ENCODE results near the gene PTGR1. TPM values are rescaled to one million over a fixed set of nuclear protein-coding genes. Genes with fewer than 3 reads are reported as not detected.

Gene PTGR1
- total RNA-seq, 1 experiment from 2014 or later = not detected

DNA sequence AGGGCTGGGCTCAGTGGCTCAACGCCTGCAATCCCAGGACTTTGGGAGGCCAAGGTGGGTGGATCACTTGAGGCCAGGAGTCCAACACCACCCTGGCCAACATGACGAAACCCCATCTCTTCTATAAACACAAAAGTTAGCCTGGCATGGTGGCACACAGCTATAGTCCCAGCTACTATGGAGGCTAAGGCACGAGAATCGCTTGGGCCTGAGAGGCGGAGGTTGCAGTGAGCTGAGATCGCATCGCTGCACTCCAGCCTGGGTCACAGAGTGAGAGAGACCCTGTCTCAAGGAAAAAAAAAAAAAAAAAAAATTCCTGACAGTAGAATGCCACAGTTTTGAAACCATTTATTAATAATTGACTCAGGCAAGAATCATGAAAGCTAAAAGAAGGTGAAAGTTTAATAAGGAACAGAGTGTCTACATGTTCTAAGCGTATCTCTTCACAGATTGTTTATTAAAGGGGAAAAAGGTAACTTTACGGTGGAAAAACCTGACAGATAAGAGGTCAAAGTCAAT lies 5.7 kb upstream of the PTGR1 start:
- no peaks in the 10 kb centered on the region for H3K9me3 ChIP-seq (ENCODE audit: low read length)
- H3K27ac ChIP-seq (ENCODE audit: low read length) = no peak overlapping the region
- H3K9me2 ChIP-seq (replicated peaks; ENCODE audit: insufficient read depth, low read length) = no peaks in the 10 kb centered on the region
- no peaks in the 10 kb centered on the region for H3K27me3 ChIP-seq (ENCODE audit: low read length)
- no peaks in the 10 kb centered on the region for H3K4me1 ChIP-seq (ENCODE audit: low read length)
- no peak overlapping the region for H3K9ac ChIP-seq (ENCODE audit: low read length)
- no peaks in the 10 kb centered on the region for H3K36me3 ChIP-seq (ENCODE audit: insufficient read depth, low read length)
- H4K20me1 ChIP-seq (ENCODE audit: insufficient read depth, low read depth, low read length) = no peaks in the 10 kb centered on the region
- H3K4me3 ChIP-seq (ENCODE audit: low read length) = no peak overlapping the region
- DNase-seq = no peak
- no peaks in the 10 kb centered on the region for H3K79me2 ChIP-seq (ENCODE audit: low read length)
- H2AFZ ChIP-seq (ENCODE audit: low read length) = no peak overlapping the region
- H3K4me2 ChIP-seq (ENCODE audit: low read depth, low read length, poor library complexity, severe bottlenecking) = no peak overlapping the region

DNA sequence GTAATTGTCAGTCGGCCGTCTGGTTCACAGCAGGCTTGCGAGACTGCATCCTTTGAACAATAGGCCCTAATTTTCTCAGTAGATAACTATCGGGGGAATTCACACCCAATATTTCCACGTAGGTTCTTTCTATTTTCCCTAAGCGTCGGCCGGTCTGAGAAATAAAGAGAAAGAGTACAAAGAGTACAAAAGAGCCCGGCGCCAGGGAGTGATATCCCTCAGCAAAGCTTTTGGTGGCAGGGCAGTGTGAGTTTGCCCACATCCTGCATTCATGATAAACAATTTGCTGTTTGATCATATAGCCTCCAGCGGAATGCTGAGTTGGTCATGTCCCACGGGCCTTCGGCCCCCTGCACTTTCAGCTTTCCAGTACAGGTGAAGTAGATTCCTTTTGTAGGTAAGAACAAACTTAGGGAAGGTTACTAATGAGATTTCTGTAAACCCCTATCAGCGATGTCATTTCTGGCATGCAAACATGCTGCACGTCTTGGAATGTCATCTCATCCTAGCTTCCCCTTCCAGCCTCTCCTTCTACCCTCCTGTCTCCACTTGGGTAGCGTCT lies 4.7 kb upstream of the PTGR1 start:
- Histone ChIP-seq H3K79me2 (ENCODE audit: low read length) (no peaks in the 10 kb centered on the region), H3K9me3 (ENCODE audit: low read length) (no peaks in the 10 kb centered on the region), H2AFZ (ENCODE audit: low read length) (no peak overlapping the region), H3K4me1 (ENCODE audit: low read length) (no peaks in the 10 kb centered on the region), H4K20me1 (ENCODE audit: insufficient read depth, low read depth, low read length) (no peaks in the 10 kb centered on the region), H3K27me3 (ENCODE audit: low read length) (no peaks in the 10 kb centered on the region), H3K9me2 (replicated peaks; ENCODE audit: insufficient read depth, low read length) (no peaks in the 10 kb centered on the region), H3K27ac (ENCODE audit: low read length) (no peak overlapping the region), H3K36me3 (ENCODE audit: insufficient read depth, low read length) (no peaks in the 10 kb centered on the region), H3K4me2 (ENCODE audit: low read depth, low read length, poor library complexity, severe bottlenecking) (no peak overlapping the region), H3K9ac (ENCODE audit: low read length) (no peak overlapping the region), H3K4me3 (ENCODE audit: low read length) (no peak overlapping the region)
- DNase-seq = no peak

DNA sequence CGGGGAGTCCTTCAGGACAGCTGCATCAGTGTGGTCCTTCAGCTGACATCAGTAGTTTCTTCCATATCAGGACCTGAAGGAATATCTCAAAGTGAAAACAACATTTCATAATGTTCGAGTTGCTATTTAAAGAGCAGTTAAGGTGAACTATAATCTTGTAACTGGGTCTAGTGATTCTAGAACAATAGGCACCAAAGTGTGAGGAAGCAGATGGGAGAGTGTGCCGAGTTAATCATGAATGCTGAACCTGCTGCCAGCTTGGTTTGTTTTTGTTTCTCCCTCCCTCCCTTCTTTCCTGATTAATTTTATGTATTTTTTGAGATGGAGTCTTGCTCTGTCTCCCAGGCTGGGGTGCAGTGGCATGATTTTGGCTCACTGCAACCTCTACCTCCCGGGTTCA lies 3.6 kb upstream of the PTGR1 start:
- Histone ChIP-seq H3K27ac (ENCODE audit: low read length) (no peak overlapping the region), H3K9me3 (ENCODE audit: low read length) (no peaks in the 10 kb centered on the region), H3K27me3 (ENCODE audit: low read length) (no peaks in the 10 kb centered on the region), H4K20me1 (ENCODE audit: insufficient read depth, low read depth, low read length) (no peaks in the 10 kb centered on the region), H3K9ac (ENCODE audit: low read length) (no peak overlapping the region), H3K4me2 (ENCODE audit: low read depth, low read length, poor library complexity, severe bottlenecking) (no peak overlapping the region), H2AFZ (ENCODE audit: low read length) (no peak overlapping the region), H3K4me1 (ENCODE audit: low read length) (peaks cover 2% of the 10 kb centered on the region), H3K79me2 (ENCODE audit: low read length) (no peaks in the 10 kb centered on the region), H3K4me3 (ENCODE audit: low read length) (no peak overlapping the region), H3K9me2 (replicated peaks; ENCODE audit: insufficient read depth, low read length) (no peaks in the 10 kb centered on the region), H3K36me3 (ENCODE audit: insufficient read depth, low read length) (no peaks in the 10 kb centered on the region)
- DNase-seq = no peak

GRCh38 chr9:111601237-111602018 lies 2.0 kb upstream of the PTGR1 start:
- no peaks in the 10 kb centered on the region for H4K20me1 ChIP-seq (ENCODE audit: insufficient read depth, low read depth, low read length)
- H3K27me3 ChIP-seq (ENCODE audit: low read length) = no peaks in the 10 kb centered on the region
- no peaks in the 10 kb centered on the region for H3K9me2 ChIP-seq (replicated peaks; ENCODE audit: insufficient read depth, low read length)
- H3K79me2 ChIP-seq (ENCODE audit: low read length) = no peaks in the 10 kb centered on the region
- no peak overlapping the region for H3K9ac ChIP-seq (ENCODE audit: low read length)
- H3K4me1 ChIP-seq (ENCODE audit: low read length) = peaks cover 4% of the 10 kb centered on the region
- no peak overlapping the region for H3K4me3 ChIP-seq (ENCODE audit: low read length)
- H3K9me3 ChIP-seq (ENCODE audit: low read length) = no peaks in the 10 kb centered on the region
- no peak overlapping the region for H3K4me2 ChIP-seq (ENCODE audit: low read depth, low read length, poor library complexity, severe bottlenecking)
- no peak overlapping the region for H2AFZ ChIP-seq (ENCODE audit: low read length)
- no peak for DNase-seq
- no peak overlapping the region for H3K27ac ChIP-seq (ENCODE audit: low read length)
- H3K36me3 ChIP-seq (ENCODE audit: insufficient read depth, low read length) = no peaks in the 10 kb centered on the region

DNA sequence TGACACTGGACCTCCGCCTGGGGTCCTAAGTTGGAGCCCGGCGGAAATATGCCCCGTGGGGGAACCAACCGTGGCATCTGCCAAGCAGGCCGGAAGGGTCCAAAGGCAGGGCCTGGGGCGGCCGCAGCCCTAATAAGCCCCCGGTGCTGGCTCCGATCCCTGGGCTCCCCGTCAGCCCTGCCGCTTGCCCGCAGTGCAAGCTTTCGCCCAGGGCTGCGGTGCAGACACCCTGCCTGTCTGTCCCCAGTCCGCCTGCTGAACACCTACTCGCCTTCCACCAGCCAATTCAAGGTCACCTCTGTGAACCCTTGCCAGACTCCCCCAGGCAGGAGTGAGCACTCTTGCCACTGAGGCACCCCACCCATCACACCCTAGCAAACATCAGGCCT lies 502 bp upstream of the PTGR1 start:
- no peaks in the 10 kb centered on the region for H3K79me2 ChIP-seq (ENCODE audit: low read length)
- H3K4me2 ChIP-seq (ENCODE audit: low read depth, low read length, poor library complexity, severe bottlenecking) = no peak overlapping the region
- H3K36me3 ChIP-seq (ENCODE audit: insufficient read depth, low read length) = no peaks in the 10 kb centered on the region
- no peak overlapping the region for H3K27ac ChIP-seq (ENCODE audit: low read length)
- H3K4me1 ChIP-seq (ENCODE audit: low read length) = peaks cover 4% of the 10 kb centered on the region
- H3K9ac ChIP-seq (ENCODE audit: low read length) = no peak overlapping the region
- H2AFZ ChIP-seq (ENCODE audit: low read length) = no peak overlapping the region
- no peak for DNase-seq
- H4K20me1 ChIP-seq (ENCODE audit: insufficient read depth, low read depth, low read length) = no peaks in the 10 kb centered on the region
- no peaks in the 10 kb centered on the region for H3K9me3 ChIP-seq (ENCODE audit: low read length)
- H3K9me2 ChIP-seq (replicated peaks; ENCODE audit: insufficient read depth, low read length) = no peaks in the 10 kb centered on the region
- no peaks in the 10 kb centered on the region for H3K27me3 ChIP-seq (ENCODE audit: low read length)
- H3K4me3 ChIP-seq (ENCODE audit: low read length) = no peak overlapping the region

GRCh38 chr9:111598733-111599091 lies 735 bp downstream of the PTGR1 start:
- Histone ChIP-seq H3K79me2 (ENCODE audit: low read length) (no peaks in the 10 kb centered on the region), H3K27me3 (ENCODE audit: low read length) (no peaks in the 10 kb centered on the region), H3K9ac (ENCODE audit: low read length) (no peak overlapping the region)

DNA sequence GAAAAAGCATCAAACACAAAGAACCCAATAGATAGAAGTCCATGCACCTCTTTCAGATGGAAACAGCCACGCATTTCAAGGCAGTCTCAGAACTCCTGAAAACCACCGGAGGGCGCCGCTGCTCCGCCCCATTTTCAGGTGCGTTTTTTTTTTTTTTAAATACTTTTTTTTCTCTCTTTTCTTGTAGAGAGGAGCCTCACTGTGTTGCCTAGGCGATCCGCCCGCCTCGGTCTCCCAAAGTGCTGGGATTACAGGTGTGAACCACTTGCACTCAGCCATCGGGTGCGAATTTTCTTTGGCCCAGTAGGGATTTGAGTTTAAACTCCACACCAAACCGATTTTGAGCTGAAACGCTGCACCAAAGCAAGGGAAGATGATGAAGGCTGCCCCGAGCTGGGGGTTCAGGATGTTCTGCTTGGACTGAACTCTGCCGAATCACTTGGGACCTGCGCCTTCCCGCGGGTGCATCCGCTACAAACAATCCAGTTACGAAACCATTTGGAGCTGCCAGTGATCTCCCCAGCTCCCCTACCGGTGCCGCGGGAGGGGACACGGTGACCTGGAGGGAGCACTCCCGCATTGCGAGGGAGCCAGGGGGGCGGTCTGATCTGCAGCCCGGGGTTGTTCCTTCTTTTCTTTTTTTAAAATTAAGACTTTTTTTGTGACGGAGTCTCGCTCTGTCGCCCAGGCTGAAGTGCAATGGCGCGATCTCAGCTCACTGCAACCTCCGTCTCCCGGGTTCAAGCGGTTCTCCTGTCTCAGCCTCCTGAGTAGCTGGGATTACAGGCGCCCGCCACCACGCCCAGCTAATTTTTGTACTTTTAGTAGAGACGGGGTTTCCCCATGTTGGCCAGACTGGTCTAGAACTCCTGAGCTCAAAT lies 1.4 kb downstream of the PTGR1 start:
- Histone ChIP-seq H3K27ac (ENCODE audit: low read length) (no peak overlapping the region), H3K9me3 (ENCODE audit: low read length) (no peaks in the 10 kb centered on the region), H3K4me3 (ENCODE audit: low read length) (peak overlapping the region; percentile 63), H3K4me1 (ENCODE audit: low read length) (peaks cover 4% of the 10 kb centered on the region), H3K36me3 (ENCODE audit: insufficient read depth, low read length) (no peaks in the 10 kb centered on the region), H4K20me1 (ENCODE audit: insufficient read depth, low read depth, low read length) (no peaks in the 10 kb centered on the region), H3K27me3 (ENCODE audit: low read length) (no peaks in the 10 kb centered on the region), H2AFZ (ENCODE audit: low read length) (peak overlapping the region; percentile 47; the same call in 1 of the 2 replicates), H3K9me2 (replicated peaks; ENCODE audit: insufficient read depth, low read length) (no peaks in the 10 kb centered on the region), H3K79me2 (ENCODE audit: low read length) (no peaks in the 10 kb centered on the region), H3K9ac (ENCODE audit: low read length) (peak overlapping the region; percentile 48), H3K4me2 (ENCODE audit: low read depth, low read length, poor library complexity, severe bottlenecking) (peak overlapping the region; percentile 61)
- DNase-seq = peak; percentile 86

More at GRCh38 chr9:111598733-111599091, 735 bp downstream of the PTGR1 start:
- no peak for DNase-seq
- no peaks in the 10 kb centered on the region for H3K9me3 ChIP-seq (ENCODE audit: low read length)
- H3K4me2 ChIP-seq (ENCODE audit: low read depth, low read length, poor library complexity, severe bottlenecking) = no peak overlapping the region
- H2AFZ ChIP-seq (ENCODE audit: low read length) = no peak overlapping the region
- no peaks in the 10 kb centered on the region for H3K36me3 ChIP-seq (ENCODE audit: insufficient read depth, low read length)
- no peak overlapping the region for H3K4me3 ChIP-seq (ENCODE audit: low read length)
- no peaks in the 10 kb centered on the region for H3K9me2 ChIP-seq (replicated peaks; ENCODE audit: insufficient read depth, low read length)
- no peaks in the 10 kb centered on the region for H4K20me1 ChIP-seq (ENCODE audit: insufficient read depth, low read depth, low read length)
- H3K4me1 ChIP-seq (ENCODE audit: low read length) = peaks cover 4% of the 10 kb centered on the region
- H3K27ac ChIP-seq (ENCODE audit: low read length) = no peak overlapping the region

- H3K27ac ChIP-seq (ENCODE audit: low read length) = no peak overlapping the region
- no peak overlapping the region for H3K9ac ChIP-seq (ENCODE audit: low read length)
- no peak overlapping the region for H2AFZ ChIP-seq (ENCODE audit: low read length)
- H3K4me2 ChIP-seq (ENCODE audit: low read depth, low read length, poor library complexity, severe bottlenecking) = no peak overlapping the region
- H3K4me3 ChIP-seq (ENCODE audit: low read length) = no peak overlapping the region
- H4K20me1 ChIP-seq (ENCODE audit: insufficient read depth, low read depth, low read length) = no peaks in the 10 kb centered on the region
- H3K9me2 ChIP-seq (replicated peaks; ENCODE audit: insufficient read depth, low read length) = no peaks in the 10 kb centered on the region
- H3K36me3 ChIP-seq (ENCODE audit: insufficient read depth, low read length) = no peaks in the 10 kb centered on the region
- H3K27me3 ChIP-seq (ENCODE audit: low read length) = no peaks in the 10 kb centered on the region
- H3K4me1 ChIP-seq (ENCODE audit: low read length) = no peaks in the 10 kb centered on the region
- H3K79me2 ChIP-seq (ENCODE audit: low read length) = no peaks in the 10 kb centered on the region
- H3K9me3 ChIP-seq (ENCODE audit: low read length) = no peaks in the 10 kb centered on the region
- DNase-seq = no peak
Measured at GRCh38 chr9:111588846-111589245, 10.6 kb downstream of the PTGR1 start.

Measured in Karpas-422 (cell line).